Mononuclear cell (primary cell): Measurements from ENCODE around the gene GPR39. TPM values are rescaled to one million over a fixed set of nuclear protein-coding genes. Genes with fewer than 3 reads are reported as not detected.

ENCODE experiments used
- H3K27me3 ChIP-seq: 2 replicates; pipeline ENCODE4 v1.6.0; 2011; ENCODE audit warnings: low read length, control low read depth; ENCODE audit not compliant: insufficient read depth
- H3K4me1 ChIP-seq: 2 replicates; pipeline ENCODE4 v1.5.1; 2011; ENCODE audit warnings: mild to moderate bottlenecking, low read length, control low read depth; ENCODE audit not compliant: insufficient read depth
- H3K4me3 ChIP-seq: 2 replicates; pipeline ENCODE4 v1.5.1; 2011; ENCODE audit warnings: mild to moderate bottlenecking, low read length, moderate library complexity
- H3K9me3 ChIP-seq: 2 replicates; pipeline ENCODE4 v1.5.1; 2011; ENCODE audit warnings: low read depth, mild to moderate bottlenecking, control low read depth, low read length
- total RNA-seq: library from RNA; depleted of rRNA; stranded (reverse); fragments of >200 nt; gene quantifications from one replicate; pipeline ENCODE4 v1.2.3, GENCODE V29; 2012

The GPR39 gene
- total RNA-seq, 1 donor = not detected

- H3K4me1 ChIP-seq = no peaks in the 10 kb centered on the region
- H3K27me3 ChIP-seq = no peaks in the 10 kb centered on the region
- H3K9me3 ChIP-seq = no peaks in the 10 kb centered on the region
Measured at GRCh38 chr2:132595186-132595585, 178.6 kb downstream of the GPR39 start.

GRCh38 chr2:132595693-132596092 is 179.1 kb downstream of the GPR39 start:
- no peaks in the 10 kb centered on the region for H3K27me3 ChIP-seq
- H3K4me3 ChIP-seq = no peak overlapping the region
- H3K4me1 ChIP-seq = no peaks in the 10 kb centered on the region
- no peaks in the 10 kb centered on the region for H3K9me3 ChIP-seq

More at GRCh38 chr2:132595186-132595585, 178.6 kb downstream of the GPR39 start:
- H3K4me3 ChIP-seq = no peak overlapping the region

GRCh38 chr2:132597166-132597565 is 180.6 kb downstream of the GPR39 start:
- Histone ChIP-seq H3K4me1 (no peaks in the 10 kb centered on the region), H3K9me3 (no peaks in the 10 kb centered on the region), H3K27me3 (no peaks in the 10 kb centered on the region), H3K4me3 (no peak overlapping the region)

- H3K27me3 ChIP-seq = no peaks in the 10 kb centered on the region
- H3K4me3 ChIP-seq = no peak overlapping the region
- H3K4me1 ChIP-seq = no peaks in the 10 kb centered on the region
- no peaks in the 10 kb centered on the region for H3K9me3 ChIP-seq
Measured at GRCh38 chr2:132597831-132598230, 181.2 kb downstream of the GPR39 start.

- no peaks in the 10 kb centered on the region for H3K4me1 ChIP-seq
- H3K4me3 ChIP-seq = no peak overlapping the region
- H3K27me3 ChIP-seq = no peaks in the 10 kb centered on the region
- no peaks in the 10 kb centered on the region for H3K9me3 ChIP-seq
Measured at GRCh38 chr2:132598536-132598935, 181.9 kb downstream of the GPR39 start.

- no peak overlapping the region for H3K4me3 ChIP-seq
- H3K4me1 ChIP-seq = no peaks in the 10 kb centered on the region
- no peaks in the 10 kb centered on the region for H3K9me3 ChIP-seq
- no peaks in the 10 kb centered on the region for H3K27me3 ChIP-seq
Measured at GRCh38 chr2:132599556-132599955, 183.0 kb downstream of the GPR39 start.

- Histone ChIP-seq H3K27me3 (no peaks in the 10 kb centered on the region), H3K4me1 (no peaks in the 10 kb centered on the region), H3K9me3 (no peaks in the 10 kb centered on the region), H3K4me3 (no peak overlapping the region)
Measured at GRCh38 chr2:132604561-132604960, 188.0 kb downstream of the GPR39 start.

GRCh38 chr2:132605236-132606180 is 188.9 kb downstream of the GPR39 start:
- Histone ChIP-seq H3K27me3 (no peaks in the 10 kb centered on the region), H3K4me1 (no peaks in the 10 kb centered on the region), H3K4me3 (no peak overlapping the region), H3K9me3 (no peaks in the 10 kb centered on the region)

GRCh38 chr2:132606649-132607048 is 190.0 kb downstream of the GPR39 start:
- Histone ChIP-seq H3K4me3 (no peak overlapping the region), H3K4me1 (no peaks in the 10 kb centered on the region), H3K9me3 (no peaks in the 10 kb centered on the region), H3K27me3 (no peaks in the 10 kb centered on the region)

GRCh38 chr2:132607426-132608090 is 191.0 kb downstream of the GPR39 start:
- H3K9me3 ChIP-seq = no peaks in the 10 kb centered on the region
- H3K4me3 ChIP-seq = no peak overlapping the region
- H3K27me3 ChIP-seq = no peaks in the 10 kb centered on the region
- H3K4me1 ChIP-seq = no peaks in the 10 kb centered on the region

GRCh38 chr2:132608311-132608710 is 191.7 kb downstream of the GPR39 start:
- no peaks in the 10 kb centered on the region for H3K9me3 ChIP-seq
- no peaks in the 10 kb centered on the region for H3K4me1 ChIP-seq
- H3K27me3 ChIP-seq = no peaks in the 10 kb centered on the region
- no peak overlapping the region for H3K4me3 ChIP-seq

GRCh38 chr2:132609101-132609890 is 192.7 kb downstream of the GPR39 start:
- Histone ChIP-seq H3K4me3 (no peak overlapping the region), H3K27me3 (no peaks in the 10 kb centered on the region), H3K4me1 (no peaks in the 10 kb centered on the region)

GRCh38 chr2:132611719-132612118 is 195.1 kb downstream of the GPR39 start:
- Histone ChIP-seq H3K9me3 (no peaks in the 10 kb centered on the region), H3K4me3 (no peak overlapping the region), H3K4me1 (no peaks in the 10 kb centered on the region), H3K27me3 (no peaks in the 10 kb centered on the region)

More at GRCh38 chr2:132609101-132609890, 192.7 kb downstream of the GPR39 start:
- no peaks in the 10 kb centered on the region for H3K9me3 ChIP-seq

GRCh38 chr2:132615329-132616085 is 198.9 kb downstream of the GPR39 start:
- Histone ChIP-seq H3K4me3 (no peak overlapping the region), H3K4me1 (no peaks in the 10 kb centered on the region), H3K9me3 (no peaks in the 10 kb centered on the region), H3K27me3 (no peaks in the 10 kb centered on the region)
